Neural cell (in vitro differentiated cells): ENCODE measurements around the gene HOXC5. TPM values are rescaled to one million over a fixed set of nuclear protein-coding genes. Genes with fewer than 3 reads are reported as not detected.

Source experiments
- H2AFZ ChIP-seq: fragments of 200-600, 300-800 bp; sonication (generic), shearing (Covaris generic); 2 replicates; pipeline ENCODE4 v1.6.0; 2014; ENCODE audit warnings: low read depth, mild to moderate bottlenecking, antibody characterized with exemption, low read length, moderate library complexity
- H3F3A ChIP-seq: fragments of 200-600 bp; shearing (Covaris generic); 2 replicates; pipeline ENCODE4 v1.6.1; 2016; ENCODE audit warnings: mild to moderate bottlenecking, moderate library complexity, mixed read lengths, antibody characterized with exemption, low read length; ENCODE audit not compliant: insufficient read depth, poor library complexity, severe bottlenecking
- H3K27ac ChIP-seq: fragments of 200-600, 300-800 bp; sonication (generic), shearing (Covaris generic); 2 replicates; pipeline ENCODE4 v1.5.1; 2014; ENCODE audit warnings: mild to moderate bottlenecking, low read length, moderate library complexity
- H3K27me3 ChIP-seq: fragments of 300-800, 200-600 bp; sonication (generic), shearing (Covaris generic); 2 replicates; pipeline ENCODE4 v1.6.0; 2014; ENCODE audit warnings: mild to moderate bottlenecking, low read depth, low read length, moderate library complexity; ENCODE audit not compliant: insufficient read depth
- H3K36me3 ChIP-seq: fragments of 300-800, 200-600 bp; sonication (generic), shearing (Covaris generic); 2 replicates; pipeline ENCODE4 v1.5.1; 2014; ENCODE audit warnings: mild to moderate bottlenecking, antibody characterized with exemption, low read length, moderate library complexity; ENCODE audit not compliant: insufficient read depth
- H3K4me2 ChIP-seq: fragments of 300-800, 200-600 bp; sonication (generic), shearing (Covaris generic); 2 replicates; pipeline ENCODE4 v1.6.0; 2014; ENCODE audit warnings: mild to moderate bottlenecking, low read length
- H3K4me3 ChIP-seq: fragments of 300-800, 200-600 bp; sonication (generic), shearing (Covaris generic); 2 replicates; pipeline ENCODE4 v1.5.1; 2014; ENCODE audit warnings: mild to moderate bottlenecking, low read length, moderate library complexity
- H3K79me2 ChIP-seq: fragments of 200-600 bp; shearing (Covaris generic); replicated peaks from 2 replicates; pipeline ENCODE4 v1.6.0; 2014; ENCODE audit warnings: mild to moderate bottlenecking, low read length, moderate library complexity; ENCODE audit not compliant: insufficient read depth
- H3K9ac ChIP-seq: fragments of 300-800, 200-600 bp; sonication (generic), shearing (Covaris generic); 2 replicates; pipeline ENCODE4 v1.6.1; 2016; ENCODE audit warnings: mild to moderate bottlenecking, low read length, mixed read lengths
- H3K9me2 ChIP-seq: fragments of 200-600 bp; shearing (Covaris generic); 2 replicates; pipeline ENCODE4 v1.6.1; 2016; ENCODE audit warnings: mild to moderate bottlenecking, low read length, mixed read lengths; ENCODE audit not compliant: insufficient read depth
- H3K9me3 ChIP-seq: fragments of 200-600, 300-800 bp; sonication (generic), shearing (Covaris generic); 2 replicates; pipeline ENCODE4 v1.6.1; 2016; ENCODE audit warnings: mild to moderate bottlenecking, mixed run types, low read length, moderate library complexity, mixed read lengths
- H4K20me1 ChIP-seq: fragments of 200-600 bp; shearing (Covaris generic); 2 replicates; pipeline ENCODE4 v1.6.1; 2016; ENCODE audit warnings: mild to moderate bottlenecking, mixed run types; ENCODE audit not compliant: insufficient read depth
- CTCF ChIP-seq: fragments of 450-650 bp; IDR thresholded peaks from 2 replicates; pipeline ENCODE4 v1.5.1; 2014; ENCODE audit warnings: antibody characterized with exemption, mild to moderate bottlenecking, moderate library complexity; ENCODE audit not compliant: poor library complexity, severe bottlenecking
- EP300 ChIP-seq: fragments of 450-650 bp; conservative IDR thresholded peaks from 2 replicates; pipeline ENCODE4 v1.6.1; 2014; ENCODE audit warnings: antibody characterized with exemption, mild to moderate bottlenecking, moderate library complexity; ENCODE audit not compliant: poor library complexity, severe bottlenecking
- EZH2 ChIP-seq: fragments of 200-600, 300-800 bp; shearing (Covaris generic), sonication (generic); IDR thresholded peaks from 2 replicates; pipeline ENCODE4 v1.6.1; 2014; ENCODE audit warnings: antibody characterized with exemption, low read length, borderline replicate concordance, mild to moderate bottlenecking; ENCODE audit not compliant: insufficient read depth, poor library complexity, severe bottlenecking
- MXI1 ChIP-seq: fragments of 450-650 bp; conservative IDR thresholded peaks from 2 replicates; pipeline ENCODE4 v1.6.1; 2014; ENCODE audit warnings: antibody characterized with exemption, mild to moderate bottlenecking; ENCODE audit not compliant: poor library complexity, severe bottlenecking
- POLR2AphosphoS5 ChIP-seq: IDR thresholded peaks from 2 replicates; pipeline ENCODE4 v1.6.1; 2012
- RAD21 ChIP-seq: fragments of 450-650 bp; conservative IDR thresholded peaks from 2 replicates; pipeline ENCODE4 v1.6.1; 2014; ENCODE audit warnings: antibody characterized with exemption, mild to moderate bottlenecking, moderate library complexity
- REST ChIP-seq: IDR thresholded peaks from 2 replicates; pipeline ENCODE4 v1.6.1; 2012; ENCODE audit warnings: borderline replicate concordance
- SMC3 ChIP-seq: fragments of 450-650 bp; conservative IDR thresholded peaks from 2 replicates; pipeline ENCODE4 v1.6.1; 2014; ENCODE audit warnings: antibody characterized with exemption, mild to moderate bottlenecking, moderate library complexity; ENCODE audit not compliant: poor library complexity
- TAF1 ChIP-seq: IDR thresholded peaks from 2 replicates; pipeline ENCODE4 v1.6.1; 2012; ENCODE audit warnings: low read depth
- polyA plus RNA-seq: library from polyadenylated mRNA; depleted of rRNA; stranded (reverse); fragments of >200 nt; gene quantifications from 2 replicates; pipeline ENCODE4 v1.2.3, GENCODE V29; 2014

Gene HOXC5
- polyA plus RNA-seq, 1 donor from 2014 or later = not detected

GRCh38 chr12:54045868-54046521, 13.1 kb downstream of the HOXC5 start:
- no peaks in the 10 kb centered on the region for H3K79me2 ChIP-seq
- H4K20me1 ChIP-seq = no peaks in the 10 kb centered on the region
- no peaks in the 10 kb centered on the region for H3K36me3 ChIP-seq
- no peak overlapping the region for H3K4me2 ChIP-seq
- H2AFZ ChIP-seq = no peak overlapping the region
- no peak for TF ChIP-seq REST
- TF ChIP-seq CTCF = no peak
- TF ChIP-seq SMC3 = no peak
- TF ChIP-seq MXI1 = no peak
- TF ChIP-seq POLR2AphosphoS5 = no peak
- TF ChIP-seq RAD21 = no peak
- no peak for TF ChIP-seq EP300
- TF ChIP-seq EZH2 = no peak
- TF ChIP-seq TAF1 = no peak
- no peak overlapping the region for H3K27ac ChIP-seq
- no peaks in the 10 kb centered on the region for H3K9me2 ChIP-seq
- no peak overlapping the region for H3K4me3 ChIP-seq
- no peaks in the 10 kb centered on the region for H3F3A ChIP-seq
- H3K27me3 ChIP-seq = peaks cover 99% of the 10 kb centered on the region
- no peak overlapping the region for H3K9ac ChIP-seq
- no peaks in the 10 kb centered on the region for H3K9me3 ChIP-seq

- Histone ChIP-seq H3F3A (no peaks in the 10 kb centered on the region), H3K27ac (no peak overlapping the region), H3K36me3 (no peaks in the 10 kb centered on the region), H4K20me1 (no peaks in the 10 kb centered on the region), H3K9me2 (no peaks in the 10 kb centered on the region), H3K9me3 (no peaks in the 10 kb centered on the region), H3K4me2 (no peak overlapping the region), H2AFZ (no peak overlapping the region), H3K9ac (no peak overlapping the region), H3K27me3 (peaks cover 99% of the 10 kb centered on the region), H3K79me2 (no peaks in the 10 kb centered on the region), H3K4me3 (no peak overlapping the region)
- TF ChIP-seq CTCF (no peak), EZH2 (peak; percentile 23)
Measured at GRCh38 chr12:54046809-54047159, 13.9 kb downstream of the HOXC5 start.
